Memory B cell (primary cell): Measurements from ENCODE around the gene ATP9B.

ENCODE experiments used
- ATAC-seq: fragments of 150-1000 bp; cut with Tn5 transposase; 2 replicates; pipeline ENCODE4 v1.10.0; 2021; ENCODE audit warnings: low read depth, mild to moderate bottlenecking, moderate library complexity
- DNase-seq, 2 donors: peaks; one replicate each; pipeline ENCODE4 v3.0.0; 2022; ENCODE audit warnings: low spot score in 2 of 2
- H3K27ac Mint-ChIP-seq: one replicate; pipeline ENCODE4 v1.8.0; 2022; ENCODE audit warnings: mild to moderate bottlenecking, moderate library complexity, mixed read lengths
- H3K27me3 Mint-ChIP-seq: one replicate; pipeline ENCODE4 v1.8.0; 2022; ENCODE audit warnings: mixed read lengths
- H3K36me3 Mint-ChIP-seq: one replicate; pipeline ENCODE4 v1.8.0; 2022; ENCODE audit warnings: mild to moderate bottlenecking, mixed read lengths
- H3K4me1 Mint-ChIP-seq: one replicate; pipeline ENCODE4 v1.8.0; 2022; ENCODE audit warnings: mixed read lengths
- H3K4me3 Mint-ChIP-seq: one replicate; pipeline ENCODE4 v1.8.0; 2022; ENCODE audit warnings: mild to moderate bottlenecking, moderate library complexity, mixed read lengths
- H3K9me3 Mint-ChIP-seq: one replicate; pipeline ENCODE4 v1.8.0; 2022; ENCODE audit warnings: mixed read lengths

Gene ATP9B

GRCh38 chr18:79299711-79300110 lies 230.5 kb downstream of the ATP9B start:
- no peaks in the 10 kb centered on the region for H3K9me3 Mint-ChIP-seq
- no peaks in the 10 kb centered on the region for H3K27me3 Mint-ChIP-seq
- DNase-seq (no peak), ATAC-seq (no peak)
- H3K36me3 Mint-ChIP-seq = peaks cover 23% of the 10 kb centered on the region
- no peak overlapping the region for H3K27ac Mint-ChIP-seq
- no peaks in the 10 kb centered on the region for H3K4me1 Mint-ChIP-seq
- H3K4me3 Mint-ChIP-seq = no peak overlapping the region

- no peaks in the 10 kb centered on the region for H3K4me1 Mint-ChIP-seq
- no peaks in the 10 kb centered on the region for H3K9me3 Mint-ChIP-seq
- H3K4me3 Mint-ChIP-seq = no peak overlapping the region
These were observed 231.2 kb downstream of the ATP9B start for GRCh38 chr18:79300413-79300812.

GRCh38 chr18:79302120-79302519 lies 232.9 kb downstream of the ATP9B start:
- Mint-ChIP-seq H3K27ac (no peak overlapping the region), H3K36me3 (peaks cover 19% of the 10 kb centered on the region), H3K4me3 (no peak overlapping the region), H3K9me3 (no peaks in the 10 kb centered on the region), H3K4me1 (no peaks in the 10 kb centered on the region), H3K27me3 (no peaks in the 10 kb centered on the region)
- DNase-seq (no peak), ATAC-seq (no peak)

More at GRCh38 chr18:79300413-79300812, 231.2 kb downstream of the ATP9B start:
- DNase-seq (no peak), ATAC-seq (no peak)
- Mint-ChIP-seq H3K27ac (no peak overlapping the region), H3K27me3 (no peaks in the 10 kb centered on the region), H3K36me3 (peaks cover 23% of the 10 kb centered on the region)

- DNase-seq (no peak), ATAC-seq (no peak)
- Mint-ChIP-seq H3K27ac (no peak overlapping the region), H3K9me3 (no peaks in the 10 kb centered on the region), H3K4me3 (no peak overlapping the region), H3K36me3 (peaks cover 26% of the 10 kb centered on the region), H3K27me3 (no peaks in the 10 kb centered on the region), H3K4me1 (no peaks in the 10 kb centered on the region)
These were observed 236.7 kb downstream of the ATP9B start for GRCh38 chr18:79305911-79306310.

- Mint-ChIP-seq H3K4me3 (no peak overlapping the region), H3K9me3 (peaks cover 2% of the 10 kb centered on the region), H3K36me3 (peaks cover 53% of the 10 kb centered on the region), H3K27ac (no peak overlapping the region), H3K4me1 (no peaks in the 10 kb centered on the region), H3K27me3 (no peaks in the 10 kb centered on the region)
- no peak for DNase-seq
- no peak for ATAC-seq
These were observed 240.6 kb downstream of the ATP9B start for GRCh38 chr18:79309614-79310358.

- H3K27ac Mint-ChIP-seq = no peak overlapping the region
These were observed 245.7 kb downstream of the ATP9B start for GRCh38 chr18:79314838-79315388.

GRCh38 chr18:79315596-79315995 lies 246.4 kb downstream of the ATP9B start:
- Mint-ChIP-seq H3K4me1 (no peaks in the 10 kb centered on the region), H3K4me3 (no peak overlapping the region), H3K9me3 (peaks cover 6% of the 10 kb centered on the region), H3K27ac (no peak overlapping the region), H3K36me3 (peaks cover 53% of the 10 kb centered on the region), H3K27me3 (no peaks in the 10 kb centered on the region)
- no peak for DNase-seq
- ATAC-seq = no peak

More at GRCh38 chr18:79314838-79315388, 245.7 kb downstream of the ATP9B start:
- no peak for DNase-seq
- no peak overlapping the region for H3K4me3 Mint-ChIP-seq
- no peaks in the 10 kb centered on the region for H3K4me1 Mint-ChIP-seq
- peaks cover 55% of the 10 kb centered on the region for H3K36me3 Mint-ChIP-seq
- no peak for ATAC-seq
- H3K27me3 Mint-ChIP-seq = no peaks in the 10 kb centered on the region
- peaks cover 6% of the 10 kb centered on the region for H3K9me3 Mint-ChIP-seq

- H3K36me3 Mint-ChIP-seq = peaks cover 45% of the 10 kb centered on the region
- H3K9me3 Mint-ChIP-seq = peaks cover 4% of the 10 kb centered on the region
- ATAC-seq (no peak), DNase-seq (no peak)
- no peak overlapping the region for H3K4me3 Mint-ChIP-seq
- no peak overlapping the region for H3K27ac Mint-ChIP-seq
- no peaks in the 10 kb centered on the region for H3K27me3 Mint-ChIP-seq
- H3K4me1 Mint-ChIP-seq = no peaks in the 10 kb centered on the region
These were observed 248.5 kb downstream of the ATP9B start for GRCh38 chr18:79317703-79318102.

GRCh38 chr18:79318142-79318673 lies 249.0 kb downstream of the ATP9B start:
- H3K4me1 Mint-ChIP-seq = no peaks in the 10 kb centered on the region
- peaks cover 42% of the 10 kb centered on the region for H3K36me3 Mint-ChIP-seq
- H3K4me3 Mint-ChIP-seq = no peak overlapping the region
- no peak overlapping the region for H3K27ac Mint-ChIP-seq
- no peak for ATAC-seq
- H3K27me3 Mint-ChIP-seq = no peaks in the 10 kb centered on the region
- no peak for DNase-seq
- H3K9me3 Mint-ChIP-seq = peaks cover 4% of the 10 kb centered on the region

- no peak overlapping the region for H3K27ac Mint-ChIP-seq
- no peaks in the 10 kb centered on the region for H3K27me3 Mint-ChIP-seq
- H3K36me3 Mint-ChIP-seq = peaks cover 39% of the 10 kb centered on the region
- ATAC-seq (no peak), DNase-seq (no peak)
- H3K4me3 Mint-ChIP-seq = no peak overlapping the region
- no peaks in the 10 kb centered on the region for H3K4me1 Mint-ChIP-seq
- peaks cover 4% of the 10 kb centered on the region for H3K9me3 Mint-ChIP-seq
These were observed 251.1 kb downstream of the ATP9B start for GRCh38 chr18:79320216-79320850.

- H3K9me3 Mint-ChIP-seq = no peaks in the 10 kb centered on the region
- H3K27me3 Mint-ChIP-seq = no peaks in the 10 kb centered on the region
- H3K4me3 Mint-ChIP-seq = no peak overlapping the region
- H3K36me3 Mint-ChIP-seq = peaks cover 29% of the 10 kb centered on the region
- DNase-seq (no peak), ATAC-seq (no peak)
- H3K4me1 Mint-ChIP-seq = peaks cover 3% of the 10 kb centered on the region
- no peak overlapping the region for H3K27ac Mint-ChIP-seq
These were observed 252.6 kb downstream of the ATP9B start for GRCh38 chr18:79321625-79322405.

- DNase-seq = no peak
- peaks cover 32% of the 10 kb centered on the region for H3K36me3 Mint-ChIP-seq
- peaks cover 5% of the 10 kb centered on the region for H3K4me1 Mint-ChIP-seq
These were observed 253.2 kb downstream of the ATP9B start for GRCh38 chr18:79322441-79322840.

GRCh38 chr18:79323471-79323870 lies 254.3 kb downstream of the ATP9B start:
- H3K4me1 Mint-ChIP-seq = peaks cover 5% of the 10 kb centered on the region
- ATAC-seq (no peak), DNase-seq (no peak)
- H3K27ac Mint-ChIP-seq = no peak overlapping the region
- H3K4me3 Mint-ChIP-seq = no peak overlapping the region
- peaks cover 2% of the 10 kb centered on the region for H3K9me3 Mint-ChIP-seq
- peaks cover 30% of the 10 kb centered on the region for H3K36me3 Mint-ChIP-seq
- H3K27me3 Mint-ChIP-seq = no peaks in the 10 kb centered on the region

More at GRCh38 chr18:79322441-79322840, 253.2 kb downstream of the ATP9B start:
- no peak overlapping the region for H3K27ac Mint-ChIP-seq
- H3K27me3 Mint-ChIP-seq = no peaks in the 10 kb centered on the region
- H3K9me3 Mint-ChIP-seq = peaks cover 2% of the 10 kb centered on the region
- ATAC-seq = no peak
- no peak overlapping the region for H3K4me3 Mint-ChIP-seq
